Esophagus (tissue), 2 donors: ENCODE results near the gene DLEC1. TPM values are rescaled to one million over a fixed set of nuclear protein-coding genes. Genes with fewer than 3 reads are reported as not detected.
"Not testable (repeated sequence)": the region's sequence is repeated elsewhere in the genome, so short reads cannot be mapped to it uniquely, and the experiment has no call there.

ENCODE experiments used
- H3K27ac ChIP-seq, 2 donors: one replicate each; pipeline ENCODE4 v1.5.1; 2013; ENCODE audit warnings: low read depth in 2 of 2, mild to moderate bottlenecking in 2 of 2, inconsistent platforms in 1 of 2, low read length in 1 of 2, moderate library complexity in 1 of 2
- H3K27me3 ChIP-seq, 2 donors: one replicate each; pipeline ENCODE4 v1.6.1; 2013; ENCODE audit warnings: low read length in 2 of 2, control low read depth in 1 of 2, mild to moderate bottlenecking in 1 of 2; ENCODE audit not compliant: insufficient read depth in 2 of 2, control insufficient read depth in 1 of 2
- H3K36me3 ChIP-seq, 2 donors: one replicate each; pipeline ENCODE4 v1.6.1; 2013; ENCODE audit warnings: low read length in 1 of 2; ENCODE audit not compliant: control insufficient read depth in 2 of 2, insufficient read depth in 2 of 2
- H3K4me1 ChIP-seq, 2 donors: one replicate each; pipeline ENCODE4 v1.6.1; 2013; ENCODE audit warnings: low read length in 1 of 2; ENCODE audit not compliant: control insufficient read depth in 2 of 2, insufficient read depth in 2 of 2
- H3K4me3 ChIP-seq, 2 donors: one replicate each; pipeline ENCODE4 v1.5.1; 2013; ENCODE audit warnings: low read length in 2 of 2, mild to moderate bottlenecking in 2 of 2, low read depth in 1 of 2, moderate library complexity in 1 of 2
- H3K9me3 ChIP-seq, 2 donors: one replicate each; pipeline ENCODE4 v1.6.1; 2013; ENCODE audit warnings: mild to moderate bottlenecking in 2 of 2, low read depth in 1 of 2, low read length in 1 of 2, moderate library complexity in 1 of 2; ENCODE audit not compliant: control insufficient read depth in 2 of 2, insufficient read depth in 1 of 2
- WGBS, 2 donors: extraction: QIAGEN DNeasy Blood & Tissue Kit; methylation state at CpG; one replicate each; pipeline ENCODE4 v1.1.7; 2013; 5-methylcytosine and 5-hydroxymethylcytosine counted together
- polyA plus RNA-seq, 2 donors: library from polyadenylated mRNA; stranded (reverse); fragments of 200-250 nt; gene quantifications; one replicate each; pipeline ENCODE4 v1.2.3, GENCODE V29; 2013
- donor health status: healthy with polysubstance abuse.
- donor health status: Bipolar disorder and iron deficiency.

Gene DLEC1
- polyA plus RNA-seq, 2 donors = 0.16 to 0.39 TPM

DNA sequence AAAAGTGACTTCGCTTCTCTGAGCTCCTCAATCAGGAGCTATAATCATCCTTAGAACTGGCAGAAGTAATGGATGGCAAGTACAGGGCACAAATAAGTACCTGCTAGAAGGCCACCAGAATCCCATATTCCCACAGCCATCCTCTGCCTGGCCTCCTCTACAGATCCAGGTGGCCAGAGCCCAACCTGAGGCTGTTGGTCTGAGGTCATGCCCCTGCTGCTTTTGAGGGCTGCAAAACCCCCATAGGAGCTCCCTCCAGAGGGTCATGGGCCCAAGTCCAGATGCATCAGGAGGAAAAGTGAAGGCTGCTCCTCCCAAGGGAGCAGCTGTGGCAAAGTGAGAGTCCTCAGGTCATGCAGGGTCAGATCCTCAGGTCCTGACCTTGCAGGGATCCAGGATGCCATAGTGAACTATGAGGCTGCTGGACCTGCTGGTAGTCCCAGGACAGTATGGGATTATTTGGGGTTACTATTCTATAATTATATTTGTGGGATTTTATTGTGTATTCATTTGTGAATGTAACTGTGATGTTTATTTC is 6.6 kb upstream of the DLEC1 start:
- 88 to 93% methylated on average over 1 of the region's 1 CpG for WGBS, 2 donors
- Histone ChIP-seq H3K4me3 (no peak overlapping the region), H3K36me3 (no peaks in the 10 kb centered on the region), H3K27me3 (no peaks in the 10 kb centered on the region), H3K9me3 (no peaks in the 10 kb centered on the region), H3K27ac (peak overlapping the region in 1 of 2 donors; percentile 20), H3K4me1 (peaks cover 15 to 19% of the 10 kb centered on the region in 2 donors)

DNA sequence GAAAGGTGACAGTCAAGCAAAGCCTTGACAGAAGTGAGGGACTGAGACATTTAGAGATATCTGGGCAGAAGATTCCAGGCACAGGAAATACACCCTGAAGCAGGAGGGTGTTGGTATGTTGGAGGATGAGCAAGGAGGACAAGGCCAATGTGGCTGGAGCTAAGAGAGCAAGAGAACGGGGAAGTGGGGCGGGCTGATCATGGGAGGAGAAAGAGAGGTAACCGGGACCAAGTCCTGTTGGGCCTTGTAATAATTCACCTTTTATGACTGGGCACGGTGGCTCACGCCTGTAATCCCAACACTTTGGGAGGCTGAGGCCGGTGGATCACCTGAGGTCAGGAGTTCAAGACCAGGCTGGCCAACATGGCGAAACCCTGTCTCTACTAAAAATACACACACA is 5.4 kb upstream of the DLEC1 start:
- Histone ChIP-seq H3K4me1 (peaks cover 12 to 17% of the 10 kb centered on the region in 2 donors), H3K27ac (peak overlapping the region in 1 of 2 donors; percentile 43)
- not testable (repeated sequence) for H3K36me3 ChIP-seq, H3K27me3 ChIP-seq, H3K9me3 ChIP-seq, H3K4me3 ChIP-seq
- 80 to 88% methylated on average over 7 of the region's 7 CpGs for WGBS, 2 donors

DNA sequence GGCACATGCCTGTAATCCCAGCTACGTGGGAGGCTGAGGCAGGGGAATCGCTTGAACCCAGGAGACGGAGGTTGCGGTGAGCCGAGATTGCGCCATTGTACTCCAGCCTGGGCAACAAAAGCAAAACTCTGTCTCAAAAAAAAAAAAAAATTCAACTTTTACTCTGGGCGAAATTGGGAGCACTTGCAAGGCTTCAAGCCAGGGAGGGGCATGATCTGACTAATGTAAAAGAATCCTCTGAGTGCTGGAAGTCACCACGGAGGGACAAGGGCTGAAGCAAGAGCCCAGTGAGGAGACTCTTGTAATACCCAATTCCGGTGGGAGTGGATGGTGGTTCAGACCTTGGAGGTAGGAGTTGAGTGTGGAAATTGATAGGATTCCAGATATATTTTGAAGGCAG is 4.7 kb upstream of the DLEC1 start:
- not testable (repeated sequence) for H3K4me3 ChIP-seq, H3K27ac ChIP-seq, H3K27me3 ChIP-seq, H3K36me3 ChIP-seq, H3K9me3 ChIP-seq
- peaks cover 12 to 19% of the 10 kb centered on the region in 2 donors for H3K4me1 ChIP-seq
- WGBS, 2 donors = 89 to 90% methylated on average over 9 of the region's 9 CpGs

DNA sequence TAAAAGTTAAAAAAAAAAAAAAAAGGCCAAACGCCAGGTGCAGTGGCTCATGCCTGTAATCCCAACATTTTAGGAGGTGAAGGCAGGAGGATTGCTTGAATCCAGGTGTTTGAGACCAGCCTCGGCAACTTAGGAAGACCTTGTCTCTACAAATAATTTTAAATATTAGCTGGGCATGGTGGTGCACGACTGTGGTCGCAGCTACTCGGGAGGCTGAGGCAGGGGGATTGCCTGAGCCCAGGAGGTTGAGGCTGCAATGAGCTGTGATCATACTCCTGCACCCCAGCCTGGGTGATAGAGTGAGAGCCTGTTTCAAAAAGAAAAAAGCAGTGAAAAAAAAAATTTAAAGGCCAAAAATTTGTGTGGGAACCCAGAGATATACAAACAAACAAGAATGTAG is 2.7 kb upstream of the DLEC1 start:
- Histone ChIP-seq H3K9me3 (no peaks in the 10 kb centered on the region), H3K36me3 (no peaks in the 10 kb centered on the region), H3K4me1 (peaks cover 0 to 17% of the 10 kb centered on the region in 2 donors), H3K4me3 (no peak overlapping the region), H3K27ac (no peak overlapping the region), H3K27me3 (no peaks in the 10 kb centered on the region)
- WGBS, 2 donors = 90 to 93% methylated on average over 5 of the region's 5 CpGs

DNA sequence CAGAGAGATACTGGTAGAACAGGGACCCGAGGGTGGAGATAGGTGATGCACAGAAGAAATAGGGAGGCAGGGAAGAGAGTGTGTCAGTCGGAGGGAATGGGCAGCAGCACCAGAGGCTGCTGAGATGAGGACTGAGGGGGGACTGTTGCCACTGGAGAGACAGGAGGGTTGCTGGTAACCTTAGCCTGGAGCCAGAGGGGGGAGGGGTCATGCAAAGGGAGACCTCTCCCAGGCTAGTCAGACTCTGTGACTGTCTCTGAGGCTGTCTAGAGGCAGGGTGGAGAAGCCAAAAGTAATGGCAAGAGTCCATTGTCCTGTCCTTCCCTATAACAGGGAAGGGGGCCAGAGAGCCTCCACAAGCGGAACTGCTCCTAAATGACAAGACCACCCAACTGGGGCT is 2.1 kb upstream of the DLEC1 start:
- Histone ChIP-seq H3K27ac (no peak overlapping the region), H3K36me3 (no peaks in the 10 kb centered on the region), H3K4me3 (no peak overlapping the region), H3K27me3 (no peaks in the 10 kb centered on the region), H3K4me1 (peaks cover 0 to 11% of the 10 kb centered on the region in 2 donors), H3K9me3 (no peaks in the 10 kb centered on the region)
- WGBS, 2 donors = 87 to 88% methylated on average over 3 of the region's 3 CpGs

DNA sequence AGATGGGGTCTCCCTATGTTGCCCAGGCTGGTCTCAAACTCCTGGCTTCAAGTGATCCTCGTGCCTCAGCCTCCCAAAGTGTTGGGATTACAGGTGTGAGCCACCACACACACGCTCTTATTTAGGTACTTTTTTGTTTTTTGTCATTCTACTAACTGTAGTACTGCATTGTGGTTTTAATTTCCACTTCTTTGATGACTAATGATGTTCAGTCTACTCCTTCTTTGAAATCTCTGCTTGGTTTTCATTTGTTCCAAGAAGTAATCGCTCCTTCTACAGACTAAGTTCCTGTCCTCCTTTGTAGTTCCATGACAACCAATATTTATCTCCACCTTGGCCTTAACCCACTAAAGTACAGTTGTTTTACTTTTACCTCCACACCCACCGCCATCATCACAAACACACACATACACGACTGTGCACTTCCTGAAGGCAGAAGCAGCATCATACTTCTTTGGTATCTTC is 529 bp upstream of the DLEC1 start:
- Histone ChIP-seq H3K4me3 (no peak overlapping the region), H3K27me3 (no peaks in the 10 kb centered on the region), H3K27ac (no peak overlapping the region), H3K9me3 (no peaks in the 10 kb centered on the region), H3K4me1 (peaks cover 0 to 9% of the 10 kb centered on the region in 2 donors), H3K36me3 (no peaks in the 10 kb centered on the region)
- 75 to 76% methylated on average over 5 of the region's 5 CpGs for WGBS, 2 donors

DNA sequence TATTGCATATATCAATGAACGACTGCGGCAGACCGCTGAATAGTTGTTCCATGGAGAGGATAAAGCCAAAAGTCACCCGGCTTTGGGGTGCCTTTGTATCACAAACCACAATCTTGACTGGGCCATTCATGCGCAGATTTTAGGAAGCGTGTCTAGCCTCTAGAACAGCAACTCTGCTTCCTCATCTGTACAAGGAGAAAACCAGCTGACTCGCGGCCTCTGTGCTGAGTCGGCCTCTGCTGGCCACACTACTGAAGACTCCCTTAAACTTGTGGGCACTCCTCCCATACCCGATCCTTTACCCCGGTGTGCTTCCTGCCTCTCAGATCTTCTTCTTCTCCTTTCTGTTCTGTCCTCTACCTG is 872 bp downstream of the DLEC1 start:
- H3K27ac ChIP-seq = no peak overlapping the region
- H3K4me3 ChIP-seq = peak overlapping the region in 1 of 2 donors; percentile 49
- H3K9me3 ChIP-seq = no peaks in the 10 kb centered on the region
- H3K27me3 ChIP-seq = no peaks in the 10 kb centered on the region
- H3K36me3 ChIP-seq = no peaks in the 10 kb centered on the region
- WGBS, 2 donors = 38 to 43% methylated on average over 11 of the region's 11 CpGs
- H3K4me1 ChIP-seq = peaks cover 0 to 7% of the 10 kb centered on the region in 2 donors

DNA sequence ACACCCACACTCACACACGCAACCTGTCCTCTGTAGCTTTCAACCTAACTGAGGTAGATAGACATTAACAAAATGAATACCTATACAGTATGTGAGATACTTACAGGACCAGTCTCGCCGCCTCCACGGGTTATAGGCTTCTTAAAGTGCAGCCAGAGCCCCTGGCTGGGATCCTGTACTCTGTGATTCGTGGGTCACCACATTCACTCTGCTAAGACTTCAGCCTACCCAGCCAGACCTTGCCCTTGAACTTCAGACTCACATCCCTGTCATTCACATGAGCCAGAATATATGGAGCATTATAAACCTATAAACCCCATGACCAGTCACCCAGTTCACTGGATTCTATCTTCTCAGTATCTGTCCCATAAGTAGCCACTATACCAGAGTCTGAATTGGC is 1.4 kb downstream of the DLEC1 start:
- Histone ChIP-seq H3K4me1 (peaks cover 0 to 7% of the 10 kb centered on the region in 2 donors), H3K9me3 (no peaks in the 10 kb centered on the region), H3K27me3 (no peaks in the 10 kb centered on the region), H3K36me3 (no peaks in the 10 kb centered on the region), H3K4me3 (no peak overlapping the region), H3K27ac (no peak overlapping the region)
- 89 to 92% methylated on average over 5 of the region's 5 CpGs for WGBS, 2 donors

DNA sequence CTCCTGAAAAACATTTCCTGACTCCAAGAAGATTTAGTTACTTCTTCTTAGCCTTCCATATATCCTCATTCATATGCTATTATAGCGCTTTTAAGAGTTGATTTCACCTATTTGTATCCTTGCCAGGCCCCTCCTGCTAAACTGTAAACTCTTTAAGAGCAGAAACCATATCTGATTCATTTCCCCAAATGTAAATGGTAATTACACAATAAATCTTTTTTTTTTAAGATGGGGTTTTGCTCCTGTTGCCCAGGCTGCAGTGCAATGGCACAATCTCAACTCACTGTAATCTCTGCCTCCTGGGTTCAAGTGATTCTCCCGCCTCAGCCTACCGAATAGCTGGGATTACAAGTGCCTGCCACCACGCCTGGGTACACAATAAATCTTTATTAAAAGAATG is 4.5 kb downstream of the DLEC1 start:
- Histone ChIP-seq H3K4me3 (no peak overlapping the region), H3K9me3 (no peaks in the 10 kb centered on the region), H3K4me1 (peaks cover 0 to 7% of the 10 kb centered on the region in 2 donors), H3K27me3 (no peaks in the 10 kb centered on the region), H3K27ac (no peak overlapping the region), H3K36me3 (no peaks in the 10 kb centered on the region)
- WGBS, 2 donors = 82 to 84% methylated on average over 4 of the region's 4 CpGs

DNA sequence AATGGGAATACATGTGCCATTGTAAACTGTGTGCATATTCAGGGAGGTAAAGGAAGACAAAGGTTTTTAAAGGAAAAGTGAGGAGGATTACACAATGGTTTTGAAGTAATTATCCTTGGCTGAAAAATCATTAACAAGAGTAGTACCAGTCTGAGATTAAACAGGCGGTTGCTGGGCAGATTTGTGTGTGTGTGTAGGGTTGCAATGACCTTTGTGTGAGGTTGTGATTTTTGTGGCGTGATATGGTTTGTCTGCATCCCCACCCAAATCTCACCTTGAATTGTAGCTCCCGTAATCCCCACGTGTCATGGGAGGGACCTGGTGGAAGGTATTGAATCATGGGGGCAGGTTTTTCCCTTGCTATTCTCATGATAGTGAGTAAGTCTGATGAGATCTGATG is 7.0 kb downstream of the DLEC1 start:
- Histone ChIP-seq H3K36me3 (no peaks in the 10 kb centered on the region), H3K27me3 (no peaks in the 10 kb centered on the region), H3K4me3 (no peak overlapping the region), H3K9me3 (no peaks in the 10 kb centered on the region), H3K4me1 (peaks cover 0 to 2% of the 10 kb centered on the region in 2 donors), H3K27ac (no peak overlapping the region)
- WGBS, 2 donors = 93 to 94% methylated on average over 4 of the region's 4 CpGs
